Activated CD8-positive, alpha-beta T cell treated with anti-CD3 and anti-CD28 coated beads for 36 hours (primary cell): ENCODE results near the gene NRXN3. TPM values are rescaled to one million over a fixed set of nuclear protein-coding genes. Genes with fewer than 3 reads are reported as not detected.

ENCODE experiments used
- ATAC-seq: fragments of 200-7000 bp; cut with Tn5 transposase; one replicate; pipeline ENCODE4 v1.10.0; 2021; ENCODE audit warnings: mild to moderate bottlenecking, moderate library complexity
- CTCF ChIA-PET: fragments of 350-600 bp; sonication (Branson Sonifier 250); formaldehyde crosslinking; loops from one replicate; lab custom pipeline; 2021; ENCODE audit warnings: antibody characterized with exemption; lab: Charles Lee
- POLR2A ChIA-PET: fragments of 350-600 bp; sonication (Branson Sonifier 250); formaldehyde crosslinking; loops from one replicate; lab custom pipeline; 2021; ENCODE audit warnings: antibody characterized with exemption; lab: Charles Lee
- DNase-seq: peaks from one replicate; pipeline ENCODE4 v3.0.0-alpha.2; 2020
- H3K27ac Mint-ChIP-seq: one replicate; pipeline ENCODE4 v1.8.0; 2021; ENCODE audit warnings: mild to moderate bottlenecking, mixed read lengths
- H3K27me3 Mint-ChIP-seq: one replicate; pipeline ENCODE4 v1.8.0; 2021; ENCODE audit warnings: mixed read lengths
- H3K36me3 Mint-ChIP-seq: one replicate; pipeline ENCODE4 v1.8.0; 2021; ENCODE audit warnings: low read depth, mixed read lengths
- H3K4me1 Mint-ChIP-seq: one replicate; pipeline ENCODE4 v1.8.0; 2021; ENCODE audit warnings: low read depth, mixed read lengths
- H3K4me3 Mint-ChIP-seq: one replicate; pipeline ENCODE4 v1.8.0; 2021; ENCODE audit warnings: mild to moderate bottlenecking, moderate library complexity, mixed read lengths
- H3K9me3 Mint-ChIP-seq: one replicate; pipeline ENCODE4 v1.8.0; 2021; ENCODE audit warnings: mixed read lengths
- CTCF ChIP-seq: fragments of 200-600 bp; IDR thresholded peaks from one replicate; pipeline ENCODE4 v1.8.0; 2022; ENCODE audit warnings: antibody characterized with exemption, mild to moderate bottlenecking
- intact Hi-C: fragments of 100-400 bp; cut with micrococcal nuclease; formaldehyde crosslinking; loops from one replicate; pipeline ENCODE4 v1.10.0; 2022
- total RNA-seq, 2 experiments: library from RNA; stranded (reverse); gene quantifications; one replicate each; pipeline ENCODE4 v1.2.3, GENCODE V29; 2021

Gene NRXN3
- total RNA-seq, 2 experiments from 2014 or later = not detected

- ChIA-PET POLR2A (no interaction called here), CTCF (no interaction called here)
- Mint-ChIP-seq H3K9me3 (no peaks in the 10 kb centered on the region), H3K4me3 (no peak overlapping the region), H3K4me1 (no peaks in the 10 kb centered on the region), H3K36me3 (no peaks in the 10 kb centered on the region), H3K27ac (no peak overlapping the region), H3K27me3 (no peaks in the 10 kb centered on the region)
- intact Hi-C loops = no loop called here
- ATAC-seq = no peak
- DNase-seq = no peak
- no peak for TF ChIP-seq CTCF
Observed at GRCh38 chr14:79496701-79497100, 1326.5 kb downstream of the NRXN3 start.

GRCh38 chr14:79500489-79500888, 1330.3 kb downstream of the NRXN3 start:
- Mint-ChIP-seq H3K9me3 (no peaks in the 10 kb centered on the region), H3K27me3 (no peaks in the 10 kb centered on the region), H3K36me3 (no peaks in the 10 kb centered on the region), H3K4me1 (no peaks in the 10 kb centered on the region), H3K27ac (no peak overlapping the region), H3K4me3 (no peak overlapping the region)
- POLR2A ChIA-PET = no interaction called here
- ATAC-seq = no peak
- DNase-seq = no peak
- CTCF ChIA-PET = no interaction called here
- TF ChIP-seq CTCF = no peak
- intact Hi-C loops = no loop called here

GRCh38 chr14:79502136-79502750, 1332.1 kb downstream of the NRXN3 start:
- ATAC-seq = no peak
- no peaks in the 10 kb centered on the region for H3K36me3 Mint-ChIP-seq
- intact Hi-C loops = no loop called here
- no peaks in the 10 kb centered on the region for H3K9me3 Mint-ChIP-seq
- H3K27me3 Mint-ChIP-seq = no peaks in the 10 kb centered on the region
- no peak for DNase-seq
- ChIA-PET POLR2A (no interaction called here), CTCF (no interaction called here)
- no peak for TF ChIP-seq CTCF
- no peak overlapping the region for H3K4me3 Mint-ChIP-seq
- H3K4me1 Mint-ChIP-seq = no peaks in the 10 kb centered on the region
- H3K27ac Mint-ChIP-seq = no peak overlapping the region

GRCh38 chr14:79502751-79503148, 1332.6 kb downstream of the NRXN3 start:
- Mint-ChIP-seq H3K36me3 (no peaks in the 10 kb centered on the region), H3K9me3 (no peaks in the 10 kb centered on the region), H3K4me1 (no peaks in the 10 kb centered on the region), H3K4me3 (no peak overlapping the region), H3K27me3 (no peaks in the 10 kb centered on the region), H3K27ac (no peak overlapping the region)
- ChIA-PET CTCF (no interaction called here), POLR2A (no interaction called here)
- intact Hi-C loops = no loop called here
- ATAC-seq = no peak
- no peak for TF ChIP-seq CTCF
- DNase-seq = no peak

GRCh38 chr14:79510659-79511058, 1340.5 kb downstream of the NRXN3 start:
- no peak for TF ChIP-seq CTCF
- intact Hi-C loops = no loop called here
- no peak overlapping the region for H3K4me3 Mint-ChIP-seq
- no peaks in the 10 kb centered on the region for H3K4me1 Mint-ChIP-seq
- DNase-seq (no peak), ATAC-seq (no peak)
- POLR2A ChIA-PET = no interaction called here
- no peak overlapping the region for H3K27ac Mint-ChIP-seq
- H3K9me3 Mint-ChIP-seq = no peaks in the 10 kb centered on the region
- CTCF ChIA-PET = interaction anchor here (1.4 kb wide), 1 partner anchor 15 kb away, joined by 3 read pairs; no protein-coding TSS in a partner anchor
- no peaks in the 10 kb centered on the region for H3K36me3 Mint-ChIP-seq
- H3K27me3 Mint-ChIP-seq = no peaks in the 10 kb centered on the region
